Neural progenitor cell (in vitro differentiated cells): ENCODE results near the gene PRKCE.

Experiments used
- EZH2phosphoT487 ChIP-seq: fragments of 200-600 bp; sonication (generic); IDR thresholded peaks from 2 replicates; pipeline ENCODE4 v1.6.1; 2017; ENCODE audit warnings: antibody characterized with exemption
- TF ChIP-seq, protein P1 (sequence below): fragments of 200-600 bp; sonication (generic); IDR thresholded peaks from 2 replicates; pipeline ENCODE4 v1.5.1; 2017; ENCODE audit warnings: antibody characterized with exemption, mild to moderate bottlenecking

DNA sequence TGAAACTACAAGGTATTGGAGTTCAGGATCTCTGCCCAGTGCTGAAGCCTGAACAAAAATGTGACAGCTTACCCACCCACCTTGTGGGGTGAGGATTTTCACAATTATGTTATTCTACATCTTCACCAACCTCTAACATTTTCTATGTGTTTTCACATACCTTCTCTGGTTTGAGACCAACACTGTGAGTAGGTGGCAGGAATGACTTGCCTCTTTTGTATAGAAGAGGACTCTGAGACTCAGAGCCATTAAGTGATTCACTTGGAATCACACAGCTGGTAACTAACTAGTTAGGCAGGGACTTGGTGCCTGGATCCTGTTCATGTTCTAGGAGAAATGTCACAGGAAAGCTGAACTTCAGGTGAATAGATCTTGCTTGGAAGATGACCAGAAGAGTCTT is 25.7 kb upstream of the PRKCE start:
- TF ChIP-seq, protein P1, sequence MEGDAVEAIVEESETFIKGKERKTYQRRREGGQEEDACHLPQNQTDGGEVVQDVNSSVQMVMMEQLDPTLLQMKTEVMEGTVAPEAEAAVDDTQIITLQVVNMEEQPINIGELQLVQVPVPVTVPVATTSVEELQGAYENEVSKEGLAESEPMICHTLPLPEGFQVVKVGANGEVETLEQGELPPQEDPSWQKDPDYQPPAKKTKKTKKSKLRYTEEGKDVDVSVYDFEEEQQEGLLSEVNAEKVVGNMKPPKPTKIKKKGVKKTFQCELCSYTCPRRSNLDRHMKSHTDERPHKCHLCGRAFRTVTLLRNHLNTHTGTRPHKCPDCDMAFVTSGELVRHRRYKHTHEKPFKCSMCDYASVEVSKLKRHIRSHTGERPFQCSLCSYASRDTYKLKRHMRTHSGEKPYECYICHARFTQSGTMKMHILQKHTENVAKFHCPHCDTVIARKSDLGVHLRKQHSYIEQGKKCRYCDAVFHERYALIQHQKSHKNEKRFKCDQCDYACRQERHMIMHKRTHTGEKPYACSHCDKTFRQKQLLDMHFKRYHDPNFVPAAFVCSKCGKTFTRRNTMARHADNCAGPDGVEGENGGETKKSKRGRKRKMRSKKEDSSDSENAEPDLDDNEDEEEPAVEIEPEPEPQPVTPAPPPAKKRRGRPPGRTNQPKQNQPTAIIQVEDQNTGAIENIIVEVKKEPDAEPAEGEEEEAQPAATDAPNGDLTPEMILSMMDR, result no peak
- TF ChIP-seq EZH2phosphoT487, result no peak
